ENCODE results near the gene HFE. TPM values are rescaled to one million over a fixed set of nuclear protein-coding genes. Genes with fewer than 3 reads are reported as not detected.
A peak's percentile ranks its signal among the peaks of the same experiment; 100 is the strongest.
"Not testable (repeated sequence)": the region's sequence is repeated elsewhere in the genome, so short reads cannot be mapped to it uniquely, and the experiment has no call there.

The HFE gene
- total RNA-seq, 2 donors from 2014 or later: 8.2 to 12.0 TPM

GRCh38 chr6:26103141-26103769 lies 16.0 kb downstream of the HFE start:
- ATAC-seq (peak; percentile 89), DNase-seq (no peak)
- intact Hi-C loops (cut with DNase I, micrococcal nuclease): no loop called here

- intact Hi-C loops (cut with DNase I, micrococcal nuclease): no loop called here
Measured at GRCh38 chr6:26103770-26104456, 16.7 kb downstream of the HFE start.

GRCh38 chr6:26104457-26105108 lies 17.4 kb downstream of the HFE start:
- intact Hi-C loops (cut with DNase I, micrococcal nuclease): no loop called here
- peak; percentile 58 for ATAC-seq
- DNase-seq: peak; percentile 53 to 68

More at GRCh38 chr6:26103770-26104456, 16.7 kb downstream of the HFE start:
- ATAC-seq (peak; percentile 85), DNase-seq (peak; percentile 87 to 91)

DNA sequence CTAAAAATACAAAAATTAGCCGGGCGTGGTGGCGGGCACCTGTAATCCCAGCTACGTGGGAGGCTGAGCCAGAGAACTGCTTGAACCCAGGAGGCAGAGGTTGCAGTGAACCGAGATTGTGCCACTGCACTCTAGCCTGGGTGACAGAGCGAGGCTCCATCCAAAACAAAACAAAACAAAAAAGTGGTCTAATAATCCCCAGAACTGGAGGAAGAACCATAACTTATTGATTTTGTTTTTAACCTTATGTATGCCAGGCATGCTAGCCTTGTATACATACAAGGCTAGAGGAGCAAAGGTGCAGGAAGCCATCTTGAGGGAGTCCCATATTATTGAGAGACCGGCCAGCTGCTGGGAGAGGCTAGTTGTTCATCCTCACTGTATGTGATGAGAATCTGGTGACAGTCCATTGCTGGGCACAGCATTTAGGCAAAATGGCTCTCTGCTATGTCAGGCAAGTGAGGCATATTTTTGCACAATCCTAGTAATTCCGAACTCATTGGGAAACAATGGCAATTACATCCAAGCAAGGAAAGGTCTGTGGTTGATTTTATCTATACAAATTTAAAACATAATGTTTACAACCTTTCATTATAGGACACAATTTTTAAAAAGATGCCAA lies 18.0 kb downstream of the HFE start:
- ATAC-seq: no peak
- intact Hi-C loops (cut with DNase I, micrococcal nuclease): no loop called here
- DNase-seq: no peak

GRCh38 chr6:26105842-26106241 lies 18.6 kb downstream of the HFE start:
- intact Hi-C loops (cut with DNase I, micrococcal nuclease): no loop called here
- DNase-seq (no peak), ATAC-seq (no peak)

GRCh38 chr6:26107935-26108334 lies 20.7 kb downstream of the HFE start:
- DNase-seq: no peak
- no peak for ATAC-seq
- intact Hi-C loops (cut with DNase I, micrococcal nuclease): no loop called here

DNA sequence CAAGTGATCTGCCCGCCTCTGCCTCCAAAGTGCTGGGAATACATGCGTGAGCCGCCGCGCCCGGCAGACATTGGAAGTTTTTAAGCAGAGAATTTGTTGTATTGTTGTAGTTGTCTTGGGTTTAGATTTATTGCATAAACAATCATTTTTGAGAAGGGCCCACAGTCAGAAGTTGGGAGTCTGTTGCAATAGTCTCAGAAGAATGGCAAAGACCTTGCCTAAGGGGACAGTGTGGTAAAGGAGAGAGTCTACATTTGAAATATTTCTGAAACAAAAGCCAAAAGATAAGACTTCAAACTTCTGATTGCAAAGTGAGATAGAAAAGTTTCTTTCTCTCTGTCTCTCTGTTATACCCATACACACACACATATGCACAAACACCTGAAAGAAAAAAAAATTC lies 22.5 kb downstream of the HFE start:
- intact Hi-C loops (cut with DNase I, micrococcal nuclease): no loop called here
- no peak for DNase-seq
- ATAC-seq: no peak

DNA sequence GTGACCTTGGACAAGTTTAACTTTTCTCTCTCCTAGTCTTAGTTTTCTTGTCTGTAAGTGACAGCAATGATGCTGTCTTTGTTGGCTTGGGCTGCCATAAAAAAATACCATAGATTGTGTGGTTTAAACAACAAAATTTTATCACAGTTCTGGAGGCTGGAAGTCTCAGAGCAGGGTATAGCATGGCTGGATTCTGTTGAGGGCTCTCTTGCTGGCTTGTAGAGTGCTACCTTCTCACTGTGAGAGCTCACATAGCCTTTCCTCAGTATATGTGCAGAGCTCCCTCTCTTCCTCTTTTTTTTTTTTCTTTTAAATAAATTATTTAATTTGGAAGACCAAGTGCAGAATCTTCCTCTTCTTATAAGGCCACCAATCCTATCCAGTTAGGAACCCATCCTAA lies 26.3 kb downstream of the HFE start:
- intact Hi-C loops (cut with DNase I, micrococcal nuclease): no loop called here
- no peak for ATAC-seq
- DNase-seq: no peak

GRCh38 chr6:26115226-26115625 lies 28.0 kb downstream of the HFE start:
- intact Hi-C loops (cut with DNase I, micrococcal nuclease): no loop called here
- no peak for ATAC-seq

GRCh38 chr6:26116267-26116666 lies 29.0 kb downstream of the HFE start:
- intact Hi-C loops (cut with DNase I, micrococcal nuclease): no loop called here
- ATAC-seq (no peak), DNase-seq (no peak)

More at GRCh38 chr6:26115226-26115625, 28.0 kb downstream of the HFE start:
- no peak for DNase-seq

DNA sequence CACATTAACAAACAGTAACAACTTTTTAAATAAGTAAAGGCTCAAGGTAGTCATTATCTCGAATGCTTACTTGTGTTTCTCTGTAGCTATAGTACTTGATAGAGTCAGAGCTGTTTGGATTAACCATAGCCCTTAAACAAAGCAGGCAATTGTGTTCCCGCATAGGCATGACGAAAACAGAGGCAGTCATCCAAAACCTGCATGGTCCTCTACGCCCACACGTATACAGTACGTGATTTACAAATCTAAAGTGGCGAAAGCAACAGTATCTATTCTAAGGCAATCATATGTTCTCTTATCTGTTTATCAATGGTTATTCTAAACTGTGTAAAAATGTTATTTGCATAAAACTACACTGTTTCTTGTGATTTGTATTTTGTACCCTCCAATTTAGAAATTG lies 31.8 kb downstream of the HFE start:
- no peak for DNase-seq
- intact Hi-C loops (cut with DNase I, micrococcal nuclease): no loop called here
- ATAC-seq: no peak

DNA sequence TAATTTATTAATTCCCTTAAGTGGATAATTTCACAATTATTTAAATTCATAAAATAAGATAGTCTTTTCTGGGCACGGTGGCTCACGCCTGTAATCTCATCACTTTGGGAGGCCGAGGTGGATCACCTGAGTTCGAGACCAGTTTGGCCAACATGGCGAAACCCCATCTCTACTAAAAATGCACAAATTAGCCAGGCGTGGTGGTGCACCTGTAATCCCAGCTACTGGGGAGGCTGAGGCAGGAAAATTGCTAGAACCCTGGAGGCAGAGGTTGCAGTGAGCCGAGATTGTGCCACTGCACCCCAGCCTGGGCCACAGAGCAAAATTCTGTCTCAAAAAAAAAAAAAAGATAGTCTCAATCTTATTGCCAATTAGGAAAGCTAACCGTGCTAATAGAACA lies 32.9 kb downstream of the HFE start:
- intact Hi-C loops (cut with DNase I, micrococcal nuclease): loop anchor here in 1 of 2 donors (5.0 to 10.0 kb wide), 2 partner anchors 37 to 75 kb away; a partner anchor contains a TSS
- not testable (repeated sequence) for DNase-seq, ATAC-seq

- no peak for ATAC-seq
- DNase-seq: no peak
- intact Hi-C loops (cut with DNase I, micrococcal nuclease): loop anchor here in 1 of 2 donors (5.0 to 10.0 kb wide), 2 partner anchors 37 to 74 kb away; a partner anchor contains a TSS
Measured at GRCh38 chr6:26120807-26121140, 33.5 kb downstream of the HFE start.

GRCh38 chr6:26121141-26122004 lies 34.1 kb downstream of the HFE start:
- intact Hi-C loops (cut with DNase I, micrococcal nuclease): loop anchor here in 1 of 2 donors (5.0 to 10.0 kb wide), 2 partner anchors 36 to 73 kb away; a partner anchor contains a TSS
- no peak for DNase-seq
- no peak for ATAC-seq

DNA sequence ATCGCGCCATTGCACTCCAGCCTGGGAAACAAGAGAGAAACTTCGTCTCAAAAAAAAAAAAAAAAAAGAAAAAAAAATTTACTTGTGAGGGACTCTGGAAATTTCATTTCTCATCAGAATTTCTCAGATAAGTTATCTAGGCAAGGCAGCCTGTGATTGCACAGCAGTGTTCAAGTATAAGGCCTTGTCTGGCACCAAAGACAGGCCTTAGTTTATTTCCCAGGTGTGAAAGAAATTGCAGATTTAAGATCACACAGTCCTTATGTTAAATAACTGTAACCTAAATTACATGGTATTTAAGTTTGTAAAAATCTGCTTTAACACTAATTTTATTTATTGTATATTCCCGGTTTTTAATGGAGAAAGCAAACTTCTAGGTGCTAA lies 34.8 kb downstream of the HFE start:
- ATAC-seq (no peak), DNase-seq (no peak)
- intact Hi-C loops (cut with DNase I, micrococcal nuclease): loop anchor here in 1 of 2 donors (5.0 to 10.0 kb wide), 2 partner anchors 35 to 73 kb away; a partner anchor contains a TSS

DNA sequence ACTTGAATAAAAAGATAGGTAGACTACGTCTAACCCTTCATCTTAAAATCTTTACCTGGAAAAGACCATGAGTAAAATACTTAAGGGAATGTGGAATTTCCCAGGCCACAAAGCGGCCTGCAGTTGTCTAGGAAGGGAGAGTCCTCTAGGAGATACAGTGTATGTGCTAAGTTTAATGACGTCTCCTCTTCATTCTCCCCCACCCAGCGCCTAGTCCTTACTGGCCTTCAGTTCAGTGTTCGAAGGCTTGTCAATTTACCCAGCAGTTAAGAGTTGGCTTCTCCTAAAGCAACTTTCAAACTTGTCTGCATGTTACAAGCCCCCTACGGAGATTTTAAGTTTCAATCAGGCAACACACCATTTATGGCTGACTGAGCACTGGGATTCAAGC lies 35.2 kb downstream of the HFE start:
- no peak for ATAC-seq
- intact Hi-C loops (cut with DNase I, micrococcal nuclease): loop anchor here in 1 of 2 donors (5.0 to 10.0 kb wide), 2 partner anchors 35 to 72 kb away; a partner anchor contains a TSS
- DNase-seq: peak in 1 of 2 donors; percentile 40

GRCh38 chr6:26122793-26123674 lies 35.8 kb downstream of the HFE start:
- peak; percentile 62 for ATAC-seq
- intact Hi-C loops (cut with DNase I, micrococcal nuclease): loop anchor here in 1 of 2 donors (5.0 to 10.0 kb wide), 2 partner anchors 34 to 72 kb away; a partner anchor contains a TSS
- DNase-seq: peak; percentile 96 to 99

DNA sequence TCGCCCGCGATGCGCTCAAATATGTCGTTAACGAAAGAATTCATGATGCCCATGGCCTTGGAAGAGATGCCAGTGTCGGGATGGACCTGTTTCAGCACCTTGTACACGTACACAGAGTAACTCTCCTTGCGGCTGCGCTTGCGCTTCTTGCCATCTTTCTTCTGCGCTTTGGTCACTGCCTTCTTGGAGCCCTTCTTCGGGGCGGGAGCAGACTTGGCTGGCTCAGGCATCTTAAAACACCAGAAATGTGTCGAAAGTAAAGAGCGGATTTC lies 36.4 kb downstream of the HFE start:
- peak in 1 of 2 donors; percentile 80 for DNase-seq
- ATAC-seq: no peak
- intact Hi-C loops (cut with DNase I, micrococcal nuclease): loop anchor here in 1 of 2 donors (5.0 to 10.0 kb wide), 2 partner anchors 34 to 71 kb away; a partner anchor contains a TSS
